HL-60 (cell line): ENCODE data around the gene PARP8.
"Not testable (repeated sequence)": the region's sequence is repeated elsewhere in the genome, so short reads cannot be mapped to it uniquely, and the experiment has no call there.

ENCODE experiments used
- DNase-seq, 2 experiments: peaks; one replicate each; pipeline ENCODE4 v3.0.0-alpha.2; 2010 to 2020; ENCODE audit warnings: low read depth in 1 of 2, low spot score in 1 of 2
- H3K27ac ChIP-seq: fragments of 250-450 bp; sonication (Bioruptor Pico); replicated peaks from 2 replicates; pipeline ENCODE4 v1.5.1; 2020; ENCODE audit warnings: mild to moderate bottlenecking, moderate library complexity
- H3K27me3 ChIP-seq: fragments of 250-450 bp; sonication (Bioruptor Pico); 2 replicates; pipeline ENCODE4 v1.5.1; 2021; ENCODE audit warnings: mild to moderate bottlenecking, moderate library complexity; ENCODE audit not compliant: insufficient read depth, poor library complexity, severe bottlenecking
- H3K4me3 ChIP-seq: replicated peaks from 2 replicates; pipeline ENCODE4 v1.5.1; 2011; ENCODE audit warnings: mild to moderate bottlenecking, control low read depth, low read length; ENCODE audit not compliant: insufficient read depth
- CTCF ChIP-seq: IDR thresholded peaks from one replicate; pipeline ENCODE4 v1.5.1; 2011; ENCODE audit warnings: low read length, control low read depth, inconsistent platforms; ENCODE audit not compliant: insufficient read depth
- GABPA ChIP-seq: IDR thresholded peaks from 2 replicates; pipeline ENCODE4 v1.6.1; 2012; ENCODE audit warnings: low read depth
- POLR2AphosphoS5 ChIP-seq: IDR thresholded peaks from 2 replicates; pipeline ENCODE4 v1.6.1; 2012; ENCODE audit warnings: low read depth
- REST ChIP-seq: IDR thresholded peaks from 2 replicates; pipeline ENCODE4 v1.6.1; 2012; ENCODE audit warnings: low read depth; ENCODE audit not compliant: insufficient replicate concordance
- SPI1 ChIP-seq: IDR thresholded peaks from 2 replicates; pipeline ENCODE4 v1.6.1; 2012; ENCODE audit warnings: low read depth, mild to moderate bottlenecking, borderline replicate concordance

PARP8 gene

GRCh38 chr5:50808406-50808805 is 142.0 kb downstream of the PARP8 start:
- no peak overlapping the region for H3K4me3 ChIP-seq
- no peak for TF ChIP-seq SPI1
- no peak for TF ChIP-seq REST
- no peak for TF ChIP-seq CTCF
- no peak for TF ChIP-seq GABPA
- TF ChIP-seq POLR2AphosphoS5: no peak
- no peak overlapping the region for H3K27ac ChIP-seq
- no peaks in the 10 kb centered on the region for H3K27me3 ChIP-seq
- no peak for DNase-seq

- H3K4me3 ChIP-seq, H3K27ac ChIP-seq, H3K27me3 ChIP-seq, DNase-seq: not testable (repeated sequence)
Observed at GRCh38 chr5:50811746-50812145, 145.3 kb downstream of the PARP8 start.

GRCh38 chr5:50813691-50814090 is 147.3 kb downstream of the PARP8 start:
- H3K27me3 ChIP-seq: no peaks in the 10 kb centered on the region
- H3K4me3 ChIP-seq: no peak overlapping the region
- DNase-seq: no peak
- no peak for TF ChIP-seq REST
- TF ChIP-seq CTCF: no peak
- TF ChIP-seq POLR2AphosphoS5: no peak
- no peak for TF ChIP-seq GABPA
- no peak overlapping the region for H3K27ac ChIP-seq

GRCh38 chr5:50814556-50814955 is 148.1 kb downstream of the PARP8 start:
- Histone ChIP-seq H3K27me3 (no peaks in the 10 kb centered on the region), H3K4me3 (no peak overlapping the region), H3K27ac (no peak overlapping the region)
- TF ChIP-seq POLR2AphosphoS5 (no peak), REST (no peak), CTCF (no peak), SPI1 (no peak), GABPA (no peak)
- DNase-seq: no peak
